ENCODE measurements around the gene CPLANE1.
"Not testable (repeated sequence)": the region's sequence is repeated elsewhere in the genome, so short reads cannot be mapped to it uniquely, and the experiment has no call there.

CPLANE1 gene

DNA sequence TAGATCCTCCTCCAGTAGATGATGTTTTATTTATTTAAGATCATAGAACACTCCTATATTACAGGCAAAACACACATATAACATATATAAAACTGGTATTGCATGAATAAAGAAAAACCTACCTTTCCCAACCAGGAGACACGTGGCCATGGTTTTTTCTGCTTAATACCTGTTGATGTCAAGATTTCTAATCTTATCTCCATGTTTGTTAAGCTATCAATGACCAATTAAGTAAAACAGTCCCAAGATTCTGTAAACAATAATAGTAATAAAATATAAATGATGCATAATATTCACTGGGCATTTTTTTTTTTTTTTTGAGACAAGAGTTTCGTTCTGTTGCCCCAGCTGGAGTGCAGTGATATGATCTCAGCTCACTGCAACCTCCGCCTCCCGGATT is 1.7 kb downstream of the CPLANE1 start:
- no peak overlapping the region for H3K27ac ChIP-seq (ENCODE audit: low read length)
- no peaks in the 10 kb centered on the region for H3K9me3 ChIP-seq (ENCODE audit: control insufficient read depth, low read depth, low read length)
- H3K36me3 ChIP-seq (ENCODE audit: control insufficient read depth, low read depth, low read length): no peaks in the 10 kb centered on the region

DNA sequence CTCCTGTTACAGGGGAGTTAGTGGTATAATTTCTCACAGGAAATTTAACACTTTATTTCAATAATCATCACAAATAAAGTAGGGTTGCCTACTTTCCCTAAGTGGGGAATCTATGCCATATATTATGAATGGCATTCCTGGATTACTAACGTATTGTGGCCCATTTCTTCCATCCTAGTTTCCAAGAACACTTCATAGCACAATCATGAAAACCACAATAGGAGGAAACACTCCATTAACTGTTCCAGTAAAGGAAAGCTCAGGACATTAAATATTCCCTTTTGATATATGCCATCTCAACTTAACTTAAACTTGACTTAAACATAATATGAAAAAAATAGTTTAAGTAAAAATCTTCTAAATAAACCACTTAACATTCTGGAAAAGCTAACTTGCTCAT is 2.1 kb downstream of the CPLANE1 start:
- Histone ChIP-seq H3K36me3 (ENCODE audit: control insufficient read depth, low read depth, low read length) (no peaks in the 10 kb centered on the region), H3K4me3 (ENCODE audit: low read length) (no peak overlapping the region), H3K4me1 (ENCODE audit: control insufficient read depth, low read depth, low read length) (no peaks in the 10 kb centered on the region), H3K9ac (ENCODE audit: low read length) (no peak overlapping the region), H3K27ac (ENCODE audit: low read length) (no peak overlapping the region), H3K9me3 (ENCODE audit: control insufficient read depth, low read depth, low read length) (no peaks in the 10 kb centered on the region), H3K27me3 (ENCODE audit: control insufficient read depth, insufficient read depth, low read length) (no peaks in the 10 kb centered on the region)

More for the DNA sequence above, 1.7 kb downstream of the CPLANE1 start:
- no peaks in the 10 kb centered on the region for H3K4me1 ChIP-seq (ENCODE audit: control insufficient read depth, low read depth, low read length)
- H3K27me3 ChIP-seq (ENCODE audit: control insufficient read depth, insufficient read depth, low read length): no peaks in the 10 kb centered on the region
- no peak overlapping the region for H3K4me3 ChIP-seq (ENCODE audit: low read length)
- no peak overlapping the region for H3K9ac ChIP-seq (ENCODE audit: low read length)

DNA sequence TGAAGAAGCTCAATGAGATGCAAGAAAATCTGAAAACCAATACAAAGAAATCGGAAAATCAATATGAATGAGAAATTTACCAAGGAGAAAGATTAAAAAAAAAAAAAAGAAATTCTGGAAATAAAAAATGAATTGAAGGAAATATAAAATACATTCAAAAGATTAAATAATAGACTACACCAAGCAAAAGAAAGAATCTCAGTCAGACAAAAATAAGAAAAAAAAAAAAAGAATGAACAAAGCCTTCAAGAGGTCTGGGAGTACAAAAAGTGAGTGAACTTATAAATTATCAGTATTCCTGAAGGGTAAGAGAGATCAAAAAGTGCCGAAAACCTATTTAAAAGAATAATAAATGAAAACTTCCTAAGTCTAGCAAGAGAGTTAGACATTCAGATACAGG is 14.9 kb downstream of the CPLANE1 start:
- Histone ChIP-seq H3K4me1 (ENCODE audit: control insufficient read depth, low read depth, low read length) (no peaks in the 10 kb centered on the region), H3K9ac (ENCODE audit: low read length) (no peak overlapping the region), H3K9me3 (ENCODE audit: control insufficient read depth, low read depth, low read length) (no peaks in the 10 kb centered on the region), H3K27me3 (ENCODE audit: control insufficient read depth, insufficient read depth, low read length) (no peaks in the 10 kb centered on the region), H3K27ac (ENCODE audit: low read length) (no peak overlapping the region), H3K36me3 (ENCODE audit: control insufficient read depth, low read depth, low read length) (no peaks in the 10 kb centered on the region), H3K4me3 (ENCODE audit: low read length) (no peak overlapping the region)

DNA sequence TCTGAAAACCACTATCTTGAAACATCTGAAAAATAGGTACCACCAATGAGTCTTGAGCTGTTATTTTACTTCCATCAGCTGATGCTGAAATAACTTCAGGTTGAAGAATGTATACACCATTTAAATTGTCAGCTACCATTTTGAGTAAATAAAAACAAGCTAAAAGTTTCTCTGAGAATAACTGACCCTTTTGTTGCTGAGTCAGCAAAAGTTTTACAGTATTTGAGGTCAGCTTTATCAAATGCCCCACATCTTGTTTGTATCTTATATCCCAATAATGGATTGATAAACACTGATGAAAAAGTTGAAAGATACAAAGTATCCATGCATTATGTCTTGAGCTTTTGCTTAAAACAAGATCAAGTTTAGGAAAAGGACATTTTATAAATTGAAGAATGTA is 22.8 kb downstream of the CPLANE1 start:
- no peaks in the 10 kb centered on the region for H3K4me1 ChIP-seq (ENCODE audit: control insufficient read depth, low read depth, low read length)
- H3K4me3 ChIP-seq (ENCODE audit: low read length): no peak overlapping the region
- peaks cover 6% of the 10 kb centered on the region for H3K36me3 ChIP-seq (ENCODE audit: control insufficient read depth, low read depth, low read length)
- H3K9me3 ChIP-seq (ENCODE audit: control insufficient read depth, low read depth, low read length): no peaks in the 10 kb centered on the region
- H3K27ac ChIP-seq (ENCODE audit: low read length): no peak overlapping the region
- no peaks in the 10 kb centered on the region for H3K27me3 ChIP-seq (ENCODE audit: control insufficient read depth, insufficient read depth, low read length)
- H3K9ac ChIP-seq (ENCODE audit: low read length): no peak overlapping the region

DNA sequence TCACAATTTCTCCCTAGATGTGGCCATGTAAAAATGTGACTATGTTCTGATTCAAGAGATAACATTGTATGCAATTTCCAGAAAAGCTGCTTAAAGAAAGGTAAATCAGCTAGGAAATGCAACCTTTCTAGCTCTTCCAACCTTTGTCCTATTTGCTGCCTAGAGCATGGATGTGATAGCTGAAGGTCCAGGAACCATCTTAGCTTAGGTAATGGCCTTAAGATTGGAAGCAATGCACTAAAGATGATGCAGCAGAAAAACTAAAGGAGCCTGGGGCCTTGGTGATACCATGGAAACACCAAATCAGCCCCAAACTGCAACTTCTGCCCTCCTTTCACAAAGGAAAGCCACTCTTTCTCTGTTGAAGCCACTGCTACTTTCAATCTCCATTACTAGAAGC is 27.0 kb downstream of the CPLANE1 start:
- H3K27ac ChIP-seq (ENCODE audit: low read length): no peak overlapping the region
- H3K9ac ChIP-seq (ENCODE audit: low read length): no peak overlapping the region
- H3K27me3 ChIP-seq (ENCODE audit: control insufficient read depth, insufficient read depth, low read length): no peaks in the 10 kb centered on the region
- no peaks in the 10 kb centered on the region for H3K4me1 ChIP-seq (ENCODE audit: control insufficient read depth, low read depth, low read length)
- no peaks in the 10 kb centered on the region for H3K9me3 ChIP-seq (ENCODE audit: control insufficient read depth, low read depth, low read length)
- peaks cover 6% of the 10 kb centered on the region for H3K36me3 ChIP-seq (ENCODE audit: control insufficient read depth, low read depth, low read length)
- H3K4me3 ChIP-seq (ENCODE audit: low read length): no peak overlapping the region

DNA sequence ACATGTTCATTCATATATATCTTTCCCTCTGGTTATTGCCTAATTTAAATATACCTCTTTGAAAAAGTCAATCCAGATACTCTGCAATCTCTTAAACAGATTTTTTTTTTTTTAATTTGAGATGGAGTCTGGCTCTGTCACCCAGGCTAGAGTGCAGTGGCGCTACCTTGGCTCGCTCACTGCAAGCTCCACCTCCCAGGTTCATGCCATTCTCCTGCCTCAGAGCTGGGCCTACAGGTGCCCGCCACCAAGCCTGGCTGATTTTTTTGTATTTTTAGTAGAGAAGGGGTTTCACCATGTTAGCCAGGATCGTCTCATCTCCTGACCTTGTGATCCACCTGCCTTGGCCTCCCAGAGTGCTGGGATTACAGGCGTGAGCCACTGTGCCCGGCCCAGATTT is 28.8 kb downstream of the CPLANE1 start:
- not testable (repeated sequence) for H3K4me3 ChIP-seq (ENCODE audit: low read length); H3K4me1 ChIP-seq (ENCODE audit: control insufficient read depth, low read depth, low read length); H3K9me3 ChIP-seq (ENCODE audit: control insufficient read depth, low read depth, low read length); H3K9ac ChIP-seq (ENCODE audit: low read length); H3K27me3 ChIP-seq (ENCODE audit: control insufficient read depth, insufficient read depth, low read length); H3K27ac ChIP-seq (ENCODE audit: low read length); H3K36me3 ChIP-seq (ENCODE audit: control insufficient read depth, low read depth, low read length)

DNA sequence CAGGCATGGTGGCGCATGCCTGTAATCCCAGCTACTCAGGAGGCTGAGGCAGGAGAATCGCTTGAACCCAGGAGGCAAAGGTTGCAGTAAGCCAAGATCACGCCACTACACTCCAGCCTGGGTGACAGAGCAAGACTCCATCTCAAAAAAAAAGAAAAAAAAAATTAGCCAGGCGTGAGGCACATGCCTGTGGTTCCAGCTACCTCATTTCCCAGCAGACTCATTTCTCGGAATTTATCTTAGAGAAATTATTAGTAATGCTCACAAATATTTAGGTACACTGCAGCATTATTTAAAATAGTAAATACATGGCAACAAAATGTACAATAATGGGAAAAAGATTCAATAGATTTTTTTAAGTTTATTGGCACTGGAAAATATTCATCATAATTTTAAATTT is 29.8 kb downstream of the CPLANE1 start:
- H3K9me3 ChIP-seq (ENCODE audit: control insufficient read depth, low read depth, low read length); H3K27me3 ChIP-seq (ENCODE audit: control insufficient read depth, insufficient read depth, low read length); H3K4me3 ChIP-seq (ENCODE audit: low read length); H3K27ac ChIP-seq (ENCODE audit: low read length); H3K9ac ChIP-seq (ENCODE audit: low read length); H3K4me1 ChIP-seq (ENCODE audit: control insufficient read depth, low read depth, low read length); H3K36me3 ChIP-seq (ENCODE audit: control insufficient read depth, low read depth, low read length): not testable (repeated sequence)

DNA sequence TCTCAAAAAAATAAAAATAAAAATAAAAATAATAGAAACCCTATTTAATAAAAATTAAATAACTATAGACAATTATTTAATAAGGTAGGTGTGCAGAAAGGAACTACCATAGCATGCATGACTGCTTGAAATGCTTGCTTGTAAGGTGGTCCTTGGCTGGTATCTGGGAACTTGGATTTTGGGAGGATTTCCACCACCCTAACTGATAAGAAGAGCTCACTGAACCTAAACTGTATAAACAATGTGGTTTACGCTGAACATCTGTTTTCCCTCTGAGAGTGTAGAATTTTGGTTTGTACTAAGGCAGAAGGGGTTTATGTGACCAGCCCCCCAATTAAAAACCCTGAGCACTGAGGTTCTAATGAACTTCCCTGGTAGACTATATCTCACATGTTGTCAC is 31.2 kb downstream of the CPLANE1 start:
- no peak overlapping the region for H3K9ac ChIP-seq (ENCODE audit: low read length)

DNA sequence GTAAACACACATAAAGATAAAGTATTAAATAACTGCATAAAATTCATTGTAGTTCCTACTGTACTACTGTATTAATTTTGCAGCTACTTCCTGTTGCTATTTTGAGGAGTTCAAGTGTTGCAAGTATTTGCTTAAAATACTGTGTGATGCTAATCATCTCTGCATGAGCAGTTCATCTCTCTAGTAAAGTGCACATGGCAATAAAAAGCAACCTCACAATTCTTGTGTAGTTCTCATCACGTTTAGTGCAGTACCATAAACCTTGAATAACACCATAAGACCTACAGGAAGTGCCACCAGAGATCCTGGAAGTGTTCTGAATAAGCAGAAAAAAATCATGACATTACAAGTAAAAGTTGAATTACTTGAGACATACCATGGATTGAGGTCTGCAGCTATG is 34.6 kb downstream of the CPLANE1 start:
- H3K36me3 ChIP-seq (ENCODE audit: control insufficient read depth, low read depth, low read length): no peaks in the 10 kb centered on the region
- no peak overlapping the region for H3K4me3 ChIP-seq (ENCODE audit: low read length)

More for the DNA sequence above, 31.2 kb downstream of the CPLANE1 start:
- Histone ChIP-seq H3K36me3 (ENCODE audit: control insufficient read depth, low read depth, low read length) (no peaks in the 10 kb centered on the region), H3K9me3 (ENCODE audit: control insufficient read depth, low read depth, low read length) (no peaks in the 10 kb centered on the region), H3K27ac (ENCODE audit: low read length) (no peak overlapping the region), H3K27me3 (ENCODE audit: control insufficient read depth, insufficient read depth, low read length) (no peaks in the 10 kb centered on the region), H3K4me3 (ENCODE audit: low read length) (no peak overlapping the region), H3K4me1 (ENCODE audit: control insufficient read depth, low read depth, low read length) (no peaks in the 10 kb centered on the region)

DNA sequence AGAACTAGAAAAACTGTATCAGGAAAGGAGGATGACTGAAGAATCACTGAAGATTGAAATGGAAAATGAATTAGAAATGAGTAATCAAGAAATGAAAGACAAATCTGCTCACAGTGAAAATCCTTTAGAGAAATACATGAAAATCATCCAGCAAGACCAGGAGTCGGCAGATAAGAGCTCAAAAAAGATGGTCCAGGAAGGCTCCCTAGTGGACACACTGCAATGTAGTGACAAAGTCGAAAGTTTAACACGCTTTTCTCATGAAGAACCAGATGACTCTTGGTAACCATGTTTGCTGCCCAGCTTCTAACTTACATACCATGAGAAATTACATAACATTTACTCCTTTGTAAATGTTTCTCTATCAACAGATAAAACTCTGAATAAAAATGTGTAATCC is 37.1 kb downstream of the CPLANE1 start:
- no peak overlapping the region for H3K9ac ChIP-seq (ENCODE audit: low read length)
- H3K36me3 ChIP-seq (ENCODE audit: control insufficient read depth, low read depth, low read length): no peaks in the 10 kb centered on the region
- H3K4me1 ChIP-seq (ENCODE audit: control insufficient read depth, low read depth, low read length): no peaks in the 10 kb centered on the region
- H3K27me3 ChIP-seq (ENCODE audit: control insufficient read depth, insufficient read depth, low read length): no peaks in the 10 kb centered on the region
- H3K4me3 ChIP-seq (ENCODE audit: low read length): no peak overlapping the region
- no peak overlapping the region for H3K27ac ChIP-seq (ENCODE audit: low read length)
- H3K9me3 ChIP-seq (ENCODE audit: control insufficient read depth, low read depth, low read length): no peaks in the 10 kb centered on the region

More for the DNA sequence above, 34.6 kb downstream of the CPLANE1 start:
- Histone ChIP-seq H3K9ac (ENCODE audit: low read length) (no peak overlapping the region), H3K9me3 (ENCODE audit: control insufficient read depth, low read depth, low read length) (no peaks in the 10 kb centered on the region), H3K27me3 (ENCODE audit: control insufficient read depth, insufficient read depth, low read length) (no peaks in the 10 kb centered on the region), H3K4me1 (ENCODE audit: control insufficient read depth, low read depth, low read length) (no peaks in the 10 kb centered on the region), H3K27ac (ENCODE audit: low read length) (no peak overlapping the region)

DNA sequence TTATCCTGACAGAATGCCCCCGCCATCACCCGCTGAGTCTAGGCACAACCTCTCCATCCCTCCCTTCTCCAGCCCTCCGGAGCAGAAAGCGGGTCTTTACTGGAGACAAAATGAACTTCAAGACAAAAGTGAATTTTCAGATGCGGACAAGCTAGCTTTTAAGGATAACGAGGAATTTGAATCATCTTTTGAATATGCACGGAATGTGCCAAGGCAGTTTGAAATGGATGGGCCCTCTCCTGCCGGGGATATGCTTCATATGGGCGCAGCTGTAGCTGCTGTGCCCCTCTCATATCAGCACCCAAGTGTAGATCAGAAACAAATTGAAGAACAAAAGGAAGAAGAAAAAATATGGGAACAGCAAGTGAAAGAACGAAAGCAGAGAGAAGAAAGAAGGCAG is 37.5 kb downstream of the CPLANE1 start:
- H3K36me3 ChIP-seq (ENCODE audit: control insufficient read depth, low read depth, low read length): no peaks in the 10 kb centered on the region
- H3K4me3 ChIP-seq (ENCODE audit: low read length): no peak overlapping the region
- H3K9ac ChIP-seq (ENCODE audit: low read length): no peak overlapping the region
- no peaks in the 10 kb centered on the region for H3K9me3 ChIP-seq (ENCODE audit: control insufficient read depth, low read depth, low read length)
- H3K27ac ChIP-seq (ENCODE audit: low read length): no peak overlapping the region
- no peaks in the 10 kb centered on the region for H3K27me3 ChIP-seq (ENCODE audit: control insufficient read depth, insufficient read depth, low read length)
- no peaks in the 10 kb centered on the region for H3K4me1 ChIP-seq (ENCODE audit: control insufficient read depth, low read depth, low read length)

DNA sequence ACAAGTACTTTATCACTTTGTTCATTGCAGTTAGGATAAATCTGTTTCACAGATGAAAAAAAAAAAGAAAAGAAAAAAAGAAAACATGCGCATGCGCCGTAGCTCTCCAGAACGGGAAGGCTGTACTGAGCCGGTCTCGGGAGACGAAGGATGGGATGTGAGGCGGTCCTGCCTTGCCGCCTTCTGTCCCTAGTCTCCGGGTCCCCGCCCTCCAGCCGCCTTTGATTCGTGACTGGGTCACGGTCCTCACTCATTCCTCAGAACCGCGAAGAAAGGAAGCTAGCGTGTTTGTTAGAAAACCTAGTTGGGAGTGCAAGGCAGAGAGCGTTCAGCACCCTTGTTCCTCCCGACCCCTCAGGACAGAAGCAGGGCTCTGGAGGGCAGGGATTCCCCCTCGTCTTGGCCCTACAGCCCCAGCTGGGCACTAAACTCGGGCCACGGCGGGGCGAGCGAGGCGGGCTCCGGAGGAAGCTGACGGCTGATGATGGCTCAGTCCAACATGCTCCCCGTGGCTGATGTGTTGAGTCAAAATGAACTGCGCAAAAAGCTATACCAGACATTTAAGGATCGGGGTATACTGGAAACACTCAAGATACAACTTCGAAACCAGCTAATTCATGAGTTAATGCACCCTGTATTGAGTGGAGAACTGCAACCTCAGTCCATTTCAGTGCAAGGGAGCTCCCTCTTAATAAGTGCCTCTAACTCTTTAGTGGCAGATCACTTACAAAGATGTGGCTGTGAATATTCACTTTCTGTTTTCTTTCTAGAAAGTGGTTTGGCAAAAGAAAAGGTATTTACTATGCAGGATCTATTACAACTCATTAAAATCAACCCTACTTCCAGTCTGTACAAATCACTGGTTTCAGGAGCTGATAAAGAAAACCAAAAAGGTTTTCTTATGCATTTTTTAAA is 40.0 kb downstream of the CPLANE1 start:
- no peak overlapping the region for H3K9ac ChIP-seq (ENCODE audit: low read length)
- H3K36me3 ChIP-seq (ENCODE audit: control insufficient read depth, low read depth, low read length): no peaks in the 10 kb centered on the region
- H3K4me1 ChIP-seq (ENCODE audit: control insufficient read depth, low read depth, low read length): no peaks in the 10 kb centered on the region
- no peak overlapping the region for H3K27ac ChIP-seq (ENCODE audit: low read length)
- H3K9me3 ChIP-seq (ENCODE audit: control insufficient read depth, low read depth, low read length): no peaks in the 10 kb centered on the region
- H3K27me3 ChIP-seq (ENCODE audit: control insufficient read depth, insufficient read depth, low read length): no peaks in the 10 kb centered on the region
- H3K4me3 ChIP-seq (ENCODE audit: low read length): no peak overlapping the region
